NCI-H2081 (cell line): ENCODE measurements around the gene ATXN7L1.

Source experiments
- DNase-seq, 2 experiments: peaks; one replicate each; lab custom pipeline; 2025; lab: John Stamatoyannopoulos, UW

Gene ATXN7L1

DNA sequence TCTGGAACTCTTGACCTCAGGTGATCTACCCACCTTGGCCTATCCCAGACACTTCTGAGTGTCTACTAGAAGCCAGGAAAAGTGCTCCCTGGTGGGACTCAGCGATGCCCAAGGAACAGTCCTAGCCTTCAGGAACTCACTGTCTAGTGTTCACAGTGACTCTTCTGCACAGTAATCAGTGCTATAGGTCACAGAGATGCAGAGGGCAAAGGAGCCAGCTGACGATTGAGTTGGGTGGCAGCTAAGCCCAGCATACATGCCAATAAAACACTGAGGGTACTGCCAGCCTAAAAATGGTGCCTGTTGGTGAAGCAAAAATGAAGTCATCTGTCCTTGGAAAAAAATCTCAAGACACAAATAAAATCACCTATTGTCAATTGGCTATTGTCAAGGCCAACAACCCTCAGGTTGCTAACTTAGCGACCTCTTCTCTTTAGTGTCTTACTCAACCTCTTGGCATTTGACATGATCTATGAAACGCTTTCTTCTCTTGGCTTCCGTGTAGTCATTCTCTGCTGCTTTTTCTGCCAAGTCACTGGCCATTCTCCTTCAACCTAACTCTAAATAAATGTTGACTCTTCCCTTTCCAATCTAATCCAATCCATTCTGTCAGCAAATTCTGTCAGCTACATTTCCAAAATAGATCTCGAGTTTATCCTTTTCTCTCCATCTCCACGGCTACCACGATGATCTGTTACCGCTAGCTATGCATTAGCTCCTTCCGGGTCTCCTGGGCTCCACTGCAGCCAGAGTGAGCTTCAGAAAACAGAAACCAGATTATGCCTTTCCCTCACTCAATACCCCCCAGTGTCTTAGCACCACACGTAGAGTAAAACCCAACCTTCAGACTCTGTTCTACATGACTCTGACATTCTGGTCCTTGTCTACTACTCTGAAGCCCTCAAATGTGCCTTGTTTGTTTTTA is 99.2 kb downstream of the ATXN7L1 start:
- DNase-seq, result no peak

DNA sequence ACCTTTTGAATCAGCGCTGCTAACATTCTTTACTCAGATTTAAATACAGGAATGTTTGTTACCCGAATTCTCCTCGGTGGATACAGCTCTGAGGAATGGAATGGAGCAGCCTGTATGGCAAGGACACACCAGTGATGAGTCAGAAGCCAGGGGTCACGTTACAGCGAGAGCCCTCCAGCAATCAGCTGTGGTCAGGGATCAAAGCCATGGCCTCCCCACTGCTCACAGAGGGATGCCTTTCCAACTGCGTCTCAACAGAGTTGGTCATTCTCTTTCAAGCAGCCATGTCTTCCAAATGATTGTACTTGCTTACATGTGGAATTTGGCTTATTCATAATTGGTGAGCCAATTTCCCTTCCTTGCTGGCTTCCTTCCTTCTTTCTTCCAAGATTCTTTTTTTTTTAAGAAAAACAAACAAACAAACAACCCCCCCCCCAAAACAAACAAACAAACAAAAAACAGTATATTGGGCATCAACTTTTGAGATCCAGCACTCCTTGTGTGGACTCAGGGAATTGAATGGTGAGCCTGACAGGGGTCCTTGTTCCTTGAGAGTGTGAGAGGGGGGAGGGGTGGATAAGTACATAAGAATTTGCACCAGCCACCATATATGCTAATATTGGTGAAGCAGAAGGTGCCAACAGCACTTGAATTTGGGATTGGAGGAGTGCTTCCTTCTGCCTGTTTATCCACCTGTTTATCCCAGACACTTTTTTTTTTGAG is 100.2 kb downstream of the ATXN7L1 start:
- DNase-seq, result no peak

DNA sequence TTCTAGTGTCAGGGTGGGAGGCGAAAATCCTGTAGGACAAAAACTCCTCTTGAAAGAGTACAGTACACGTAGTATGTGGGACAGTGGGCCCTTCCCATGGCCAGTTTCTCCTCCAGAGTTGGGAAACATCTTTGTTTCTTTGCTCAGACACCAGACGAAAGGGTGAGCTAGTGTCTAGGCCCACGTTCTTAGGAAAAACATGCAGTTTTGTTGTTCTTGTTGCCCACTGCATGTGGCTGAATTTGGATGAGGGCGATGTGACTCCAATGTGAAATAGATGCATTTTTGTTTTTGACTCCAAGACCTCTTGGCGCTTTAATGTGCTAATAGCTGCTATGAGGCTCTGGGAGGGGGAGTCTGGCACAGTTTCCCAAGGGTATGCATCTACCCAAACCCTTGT is 100.8 kb downstream of the ATXN7L1 start:
- no peak for DNase-seq

DNA sequence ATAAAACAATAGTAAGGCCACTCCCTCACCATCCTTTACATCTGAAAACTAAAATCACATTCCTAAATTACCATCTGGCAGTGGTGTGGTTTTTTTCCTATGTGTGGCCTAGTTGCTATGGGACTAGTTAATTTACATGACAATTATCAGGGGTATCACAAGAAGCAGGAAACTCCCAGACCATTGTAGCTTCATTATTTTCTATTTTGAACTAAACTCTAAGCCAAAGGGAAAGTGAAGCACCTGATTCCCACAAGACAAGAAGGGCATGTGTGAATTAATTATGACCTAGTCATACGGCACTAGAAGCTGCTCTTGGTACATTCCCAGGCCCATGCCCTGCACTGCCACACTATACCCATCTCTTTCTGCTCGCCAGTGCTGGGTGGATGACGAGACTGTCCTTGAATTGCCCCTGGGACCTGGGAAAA is 103.4 kb downstream of the ATXN7L1 start:
- DNase-seq, result peak; percentile 23 to 70

DNA sequence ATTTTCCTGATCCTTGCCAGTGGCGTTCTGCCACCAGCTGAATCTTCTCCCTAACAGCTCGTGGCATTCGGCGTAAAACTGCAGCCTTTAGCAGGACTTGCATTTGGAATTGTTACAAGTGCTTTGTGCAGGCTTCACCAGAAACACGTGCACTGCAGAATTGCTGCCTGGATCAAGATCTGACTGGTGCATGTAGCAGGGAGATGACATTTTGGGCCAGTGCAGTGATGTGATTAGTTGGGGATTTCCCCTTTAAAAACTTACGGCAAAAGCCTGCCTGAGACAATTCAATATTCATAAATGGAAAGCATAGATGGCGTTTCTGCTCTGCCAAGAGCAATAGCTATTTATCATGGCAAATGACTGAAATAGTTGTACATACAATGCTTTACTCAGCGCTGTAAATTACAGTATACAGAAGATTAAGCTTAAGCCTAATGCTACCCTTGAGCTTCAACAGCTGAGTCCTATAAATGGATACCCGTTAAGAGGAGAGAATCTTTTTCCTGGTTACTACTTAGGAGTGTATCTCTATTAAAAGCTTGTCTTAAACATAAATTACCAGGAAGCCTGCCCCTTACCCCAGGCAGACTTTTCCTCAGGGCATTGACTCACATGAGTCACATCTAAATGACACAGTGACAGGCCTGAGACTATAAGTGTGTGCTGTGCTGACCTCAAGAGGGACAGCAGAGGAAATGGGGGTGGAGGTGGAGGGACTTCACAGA is 106.3 kb downstream of the ATXN7L1 start:
- DNase-seq, result peak in 1 of 2 experiments; percentile 35

DNA sequence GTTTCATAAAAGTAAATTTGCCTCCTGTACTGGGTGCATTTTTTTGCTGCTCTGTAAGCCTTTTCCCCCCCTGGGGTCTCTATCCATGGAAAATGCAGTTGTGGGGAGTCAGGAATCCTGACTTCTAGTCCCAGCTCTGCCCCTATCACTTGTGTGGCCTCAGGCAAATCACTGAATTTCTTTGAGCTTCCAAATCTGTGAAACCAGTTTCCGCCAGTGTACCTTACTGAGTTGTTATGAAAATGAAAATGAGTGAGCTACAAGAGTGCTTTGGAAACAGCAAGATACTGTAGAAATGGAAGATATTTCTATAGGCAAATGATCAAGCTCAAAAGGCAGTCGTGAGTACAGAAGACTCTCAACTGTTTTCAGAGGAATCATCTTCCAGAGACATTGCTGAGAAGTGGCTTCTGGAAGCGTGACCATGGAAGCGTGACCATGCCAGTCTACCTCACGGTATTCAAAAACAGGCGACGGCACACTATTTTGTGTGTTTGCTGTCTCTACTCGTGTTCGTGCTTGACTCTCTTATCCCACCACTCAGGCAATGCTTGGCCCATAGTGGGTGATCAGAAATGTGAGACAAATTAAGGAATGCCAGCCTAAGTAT is 107.4 kb downstream of the ATXN7L1 start:
- DNase-seq, result no peak

DNA sequence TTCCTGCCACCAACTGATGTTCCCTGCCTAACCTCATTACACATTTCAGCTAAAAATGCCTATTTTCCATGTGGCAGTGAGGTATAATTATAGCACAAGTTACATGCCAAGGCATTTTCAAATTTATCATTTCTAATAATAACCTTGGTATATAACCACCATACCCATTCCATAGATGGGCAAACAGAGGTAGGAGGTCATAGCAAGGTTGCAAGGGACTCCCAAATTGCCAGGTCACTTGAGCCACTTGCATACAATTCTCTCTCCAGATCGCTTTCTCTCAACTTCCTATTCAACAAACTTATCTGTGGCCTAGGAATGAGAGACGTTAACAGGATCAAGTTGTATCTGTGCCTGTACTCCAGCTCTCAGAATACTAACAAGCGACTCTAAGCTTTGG is 108.3 kb downstream of the ATXN7L1 start:
- no peak for DNase-seq

DNA sequence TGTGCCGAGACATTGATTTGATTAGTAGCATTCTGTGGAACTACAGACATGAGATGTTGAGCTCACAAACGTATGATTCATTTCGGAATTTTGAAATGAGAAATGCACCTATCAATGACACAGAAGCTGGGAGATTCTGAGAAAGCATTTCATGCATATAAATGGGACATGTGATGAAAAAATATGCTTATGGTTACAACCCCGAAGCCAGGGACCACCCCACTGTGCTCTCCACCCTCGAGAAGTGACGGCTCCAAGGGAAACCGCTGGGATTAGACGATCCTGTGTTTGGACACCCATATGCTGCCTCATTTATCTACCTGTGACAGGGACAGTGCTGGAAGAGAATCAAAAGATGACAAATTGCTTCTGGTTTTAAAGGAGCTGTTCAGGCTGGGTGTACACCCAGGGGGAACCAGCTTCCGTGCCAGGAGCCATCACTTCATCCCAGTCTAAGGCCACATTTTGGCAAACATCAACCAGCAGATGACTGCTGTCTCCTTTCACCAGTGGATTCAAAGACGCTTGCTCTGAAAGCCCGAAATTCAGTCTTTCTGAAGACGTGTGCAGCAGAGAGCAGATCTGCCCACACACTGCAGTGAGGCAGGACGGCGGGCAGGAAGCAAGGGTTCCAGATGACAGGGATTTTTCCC is 109.9 kb downstream of the ATXN7L1 start:
- no peak for DNase-seq

DNA sequence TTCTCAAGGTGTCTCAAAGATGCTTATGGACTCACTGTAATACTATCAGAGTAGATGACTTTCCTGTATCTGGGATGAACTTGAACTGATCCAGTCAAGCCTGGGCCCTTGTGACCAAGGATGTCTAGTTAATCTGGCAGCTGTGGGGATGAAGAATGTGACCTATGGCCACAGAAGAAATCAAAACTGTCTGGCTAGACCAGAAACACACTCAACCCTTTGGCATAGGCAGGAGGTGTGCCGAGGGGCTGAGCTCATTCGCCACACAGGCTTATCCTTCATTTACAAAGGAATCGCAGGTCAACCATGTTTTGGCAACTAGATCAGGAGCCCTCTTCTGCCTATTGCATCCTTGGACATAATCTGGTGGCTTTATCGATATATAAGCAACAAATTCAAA is 110.6 kb downstream of the ATXN7L1 start:
- no peak for DNase-seq

DNA sequence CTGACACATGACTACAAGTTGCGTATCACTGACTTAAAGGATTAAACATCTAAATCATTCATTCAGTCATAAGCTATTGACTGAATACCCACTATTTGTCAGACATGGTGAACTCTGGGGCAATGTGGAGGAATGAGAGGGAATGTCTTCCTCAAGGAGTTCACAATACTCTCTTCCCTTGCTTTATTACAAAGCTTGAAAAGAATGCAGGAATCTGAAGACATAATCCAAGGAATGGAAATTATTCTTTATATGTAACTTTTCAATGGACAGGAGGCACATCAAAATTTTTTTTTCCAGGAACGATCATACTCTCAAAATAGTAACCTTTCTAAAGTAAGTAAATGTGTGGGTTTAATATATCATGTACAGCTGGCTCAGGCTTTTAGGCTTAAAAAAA is 111.9 kb downstream of the ATXN7L1 start:
- DNase-seq, result no peak

DNA sequence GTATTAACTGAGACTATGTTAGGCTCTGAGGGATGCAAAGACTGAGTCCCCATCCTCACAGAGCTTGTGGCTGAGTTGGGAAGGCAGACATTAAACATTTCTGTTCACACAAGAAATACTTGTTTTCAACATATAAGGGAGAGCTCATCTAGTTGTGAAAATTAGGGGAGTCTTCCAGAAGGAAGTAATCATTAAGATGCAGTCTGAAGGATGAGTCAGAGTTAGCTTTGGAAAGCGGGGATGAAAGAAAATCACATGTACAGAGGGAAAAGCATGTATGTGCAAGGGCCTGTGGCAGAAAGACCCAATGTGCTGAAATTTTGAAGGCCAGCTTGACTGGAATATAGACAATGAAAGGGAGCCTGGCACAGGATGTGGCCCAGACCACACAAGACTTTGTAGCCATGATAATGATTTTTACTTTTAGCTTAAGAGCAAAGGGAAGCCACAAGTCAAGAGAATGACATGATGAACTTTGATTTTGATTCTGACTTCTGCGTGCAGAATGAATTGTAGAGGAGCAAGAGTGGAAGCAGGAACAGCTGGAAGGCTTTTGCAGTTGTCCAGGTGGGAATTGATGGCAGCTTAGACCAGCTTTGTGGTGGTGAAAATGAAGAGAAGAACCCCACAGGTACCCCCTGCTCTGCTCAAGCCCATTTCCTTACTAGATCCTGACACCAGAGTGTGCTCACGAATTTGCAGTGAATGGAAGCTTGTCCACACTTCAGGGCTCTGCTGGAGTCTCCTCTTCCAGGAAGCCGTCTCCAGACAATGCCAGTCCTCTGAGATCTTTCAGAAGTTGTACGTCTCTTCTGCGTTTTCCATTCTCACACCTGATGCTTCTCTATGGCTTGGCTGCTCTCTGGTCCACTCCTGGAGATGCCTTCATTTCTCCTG is 115.6 kb downstream of the ATXN7L1 start:
- no peak for DNase-seq

DNA sequence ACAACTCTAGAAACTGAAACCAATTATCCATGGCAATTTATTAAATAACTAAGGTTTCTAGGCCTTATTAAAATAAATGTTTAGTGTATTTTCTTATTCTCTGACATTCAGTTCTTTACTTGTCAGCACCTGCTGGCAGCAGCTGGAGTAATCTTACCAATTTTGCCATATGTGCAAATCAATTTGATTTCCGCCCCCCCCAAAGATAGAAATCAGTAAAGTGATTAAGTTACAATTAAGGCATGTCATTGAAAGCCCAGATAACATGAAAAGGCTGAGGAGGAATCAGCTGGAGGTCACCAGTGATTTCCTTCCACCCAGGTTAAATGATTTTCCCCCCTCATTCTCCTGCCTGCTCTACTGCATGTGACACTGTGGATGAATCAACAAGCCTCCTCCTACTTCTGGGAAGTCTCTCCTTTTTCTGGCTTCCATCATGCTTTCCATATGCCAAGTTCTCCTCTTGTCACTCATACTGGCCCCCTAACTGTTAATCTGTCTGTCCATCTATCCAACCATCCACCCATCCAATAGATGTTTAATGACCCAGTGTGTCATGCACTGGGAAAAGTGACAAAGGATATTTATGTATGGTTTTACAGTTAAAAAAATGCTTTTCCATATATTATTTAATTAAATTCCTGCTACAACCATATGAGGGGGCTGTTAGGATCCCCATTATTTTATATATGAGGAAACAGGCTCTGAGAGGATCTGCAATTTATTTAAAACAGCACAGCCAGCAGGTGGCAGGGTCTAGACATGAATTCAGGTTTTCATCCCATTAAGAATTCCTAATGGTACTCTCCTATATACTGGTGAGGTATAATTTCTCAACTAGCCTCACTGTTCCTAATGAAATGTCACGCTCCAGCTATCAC is 116.5 kb downstream of the ATXN7L1 start:
- DNase-seq, result peak; percentile 48 to 67

DNA sequence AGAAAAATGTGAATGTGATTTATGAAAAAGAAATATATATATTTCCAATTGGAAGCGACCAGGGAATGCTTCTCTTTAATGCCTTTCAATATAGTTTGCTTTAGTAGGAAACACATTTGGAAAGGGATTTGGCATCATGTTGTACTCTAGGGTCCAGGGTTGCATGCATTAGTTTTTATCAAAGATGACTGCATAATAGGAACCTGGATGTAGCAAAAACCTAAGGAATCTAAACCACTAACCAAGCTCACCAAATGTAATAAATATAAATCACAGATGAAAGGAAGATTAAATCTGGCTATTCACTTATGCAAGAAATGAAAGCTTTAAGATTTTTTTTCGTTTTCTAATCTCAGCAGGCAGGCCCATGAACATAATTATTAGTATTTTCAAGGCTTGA is 120.0 kb downstream of the ATXN7L1 start:
- DNase-seq, result no peak

DNA sequence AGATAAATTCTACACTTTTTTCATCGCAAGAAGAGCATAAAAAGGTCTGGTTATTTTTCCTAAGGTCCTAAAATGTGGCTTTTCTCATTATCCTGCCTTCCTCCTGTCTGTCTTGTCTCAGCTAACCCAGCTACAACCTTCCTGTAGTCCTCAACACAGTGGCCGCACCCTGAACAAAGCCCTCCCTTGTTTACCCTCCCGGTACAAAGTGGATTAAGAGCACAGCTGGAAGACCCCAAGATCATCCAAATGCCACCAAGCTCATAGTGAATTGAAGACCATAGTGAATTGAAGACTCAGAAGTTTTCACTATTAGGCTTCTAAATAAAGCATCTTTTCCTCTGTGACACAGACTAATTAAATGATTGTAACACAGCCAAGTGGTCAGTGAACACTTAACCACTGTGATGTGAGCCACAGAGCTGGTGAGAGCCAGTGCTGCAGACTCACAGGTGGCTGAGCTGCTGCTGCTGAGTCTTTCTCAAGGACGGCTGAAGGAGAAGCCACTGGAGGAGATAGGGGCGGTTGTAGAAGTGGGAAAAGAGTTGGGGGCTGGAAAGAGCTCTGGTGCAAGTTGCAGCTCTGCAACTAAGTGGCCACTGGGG is 123.6 kb downstream of the ATXN7L1 start:
- DNase-seq, result no peak

DNA sequence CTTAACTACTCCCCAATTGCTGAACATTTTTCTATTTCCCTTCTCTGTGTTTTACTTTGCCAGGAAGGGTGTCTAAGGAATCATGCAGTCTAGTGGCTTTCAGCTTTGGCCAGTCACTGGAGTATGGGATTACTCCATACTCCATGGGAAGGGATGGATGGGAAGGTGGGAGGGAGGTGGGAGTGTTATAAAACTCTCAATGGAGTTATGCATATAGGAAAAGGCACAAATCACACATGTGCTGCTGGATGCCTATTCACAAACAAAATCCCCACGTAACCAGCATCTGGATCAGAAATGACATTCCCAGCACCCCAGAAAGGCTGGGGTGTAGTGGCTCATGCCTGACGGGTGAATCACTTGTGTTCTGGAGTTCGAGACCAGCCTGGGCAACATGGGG is 125.3 kb downstream of the ATXN7L1 start:
- no peak for DNase-seq

DNA sequence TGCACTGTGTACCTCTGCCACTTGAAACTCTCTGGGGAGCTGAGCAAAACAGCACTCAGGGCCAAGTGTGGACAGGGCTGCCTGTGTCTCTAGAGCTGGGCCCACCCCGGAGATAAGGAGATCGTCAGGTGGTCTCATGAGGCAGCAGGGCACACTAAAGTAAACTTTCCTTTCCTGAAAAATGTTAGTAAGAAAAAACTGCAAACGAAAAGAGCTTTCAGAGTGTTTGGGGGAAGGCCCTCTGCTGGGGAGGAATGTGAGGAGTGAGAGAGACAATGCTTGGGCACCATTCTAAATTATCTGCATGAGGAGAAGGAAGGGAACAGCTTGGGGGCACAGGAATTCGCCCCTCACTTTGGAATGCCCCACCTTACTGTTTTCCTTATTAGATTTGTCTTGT is 127.7 kb downstream of the ATXN7L1 start:
- DNase-seq, result no peak

DNA sequence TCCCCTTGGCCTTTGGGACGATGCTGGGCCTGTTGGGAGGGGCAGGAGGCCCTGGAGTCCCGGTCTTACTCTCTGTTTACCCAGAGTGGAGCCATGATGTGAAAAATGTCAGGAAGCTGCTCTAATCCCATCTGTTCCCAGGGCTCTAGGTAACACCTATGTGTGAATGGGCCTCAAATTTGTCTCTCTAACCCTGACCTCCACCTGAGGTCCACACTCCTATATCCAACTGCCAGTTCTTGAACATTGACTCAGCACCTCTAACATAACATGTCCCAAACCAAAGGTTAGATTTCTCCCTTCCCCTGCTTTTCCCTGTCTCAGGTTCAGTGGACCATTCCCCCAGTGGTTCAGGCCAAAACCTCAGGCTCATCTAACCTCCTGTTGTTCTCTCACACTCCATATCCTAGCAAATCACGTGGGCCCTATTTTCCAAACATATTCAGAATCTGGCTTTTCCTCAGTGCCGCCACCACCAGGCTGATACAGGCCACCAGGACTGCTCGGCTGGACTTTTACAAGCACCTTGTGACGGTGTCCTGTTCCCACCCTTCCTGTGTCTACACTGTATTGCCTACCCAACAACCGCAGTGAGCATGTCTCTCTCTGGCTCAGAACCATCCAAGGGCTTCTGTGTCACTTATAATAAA is 130.6 kb downstream of the ATXN7L1 start:
- no peak for DNase-seq

DNA sequence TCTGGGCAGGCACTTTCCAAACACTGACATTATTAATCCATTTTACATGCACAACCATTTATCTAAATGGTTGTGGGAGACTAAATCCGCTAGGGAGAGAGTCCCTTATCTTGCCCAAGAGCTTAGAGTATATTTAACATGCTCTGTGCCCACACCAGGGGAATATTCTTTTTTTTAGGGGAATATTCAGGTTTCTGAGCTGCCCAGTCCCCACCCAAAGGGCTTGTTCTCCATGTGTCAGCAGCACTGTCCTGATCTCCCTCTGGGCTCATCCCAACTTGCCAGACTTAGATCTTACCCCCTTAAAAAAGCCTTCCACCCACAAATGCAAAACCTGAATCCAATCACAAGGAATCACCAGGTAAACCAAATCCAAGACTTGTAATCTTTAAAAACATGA is 132.1 kb downstream of the ATXN7L1 start:
- DNase-seq, result no peak
